SK-N-SH treated with all-trans-retinoic acid at 6 μM for 48 hours (cell line): ENCODE results near the gene MMP15.
"Not testable (repeated sequence)": the region's sequence is repeated elsewhere in the genome, so short reads cannot be mapped to it uniquely, and the experiment has no call there.

Experiments used
- ATAC-seq: fragments of 200-7000 bp; cut with Tn5 transposase; 3 replicates; pipeline ENCODE4 v1.9.1; 2020; ENCODE audit warnings: mild to moderate bottlenecking, moderate library complexity
- ARNTL ChIP-seq: fragments of 450-650 bp; formaldehyde crosslinking; IDR thresholded peaks from 2 replicates; pipeline ENCODE4 v1.5.0; 2020; ENCODE audit warnings: low read depth, mild to moderate bottlenecking, moderate library complexity, borderline replicate concordance
- BACH2 ChIP-seq: fragments of 250-450 bp; sonication (Bioruptor Pico); IDR thresholded peaks from 2 replicates; pipeline ENCODE4 v1.9.0; 2021; ENCODE audit warnings: mild to moderate bottlenecking, borderline replicate concordance
- ESRRG ChIP-seq: fragments of 250-450 bp; sonication (Bioruptor Pico); IDR thresholded peaks from 2 replicates; pipeline ENCODE4 v1.6.1; 2021; ENCODE audit warnings: mild to moderate bottlenecking
- GLIS3 ChIP-seq: fragments of 250-450 bp; sonication (Bioruptor Pico); IDR thresholded peaks from 2 replicates; pipeline ENCODE4 v1.5.0; 2020; ENCODE audit warnings: mild to moderate bottlenecking, moderate library complexity
- ISL1 ChIP-seq: fragments of 250-450 bp; sonication (Bioruptor Pico); IDR thresholded peaks from 2 replicates; pipeline ENCODE4 v2.1.2; 2022; ENCODE audit warnings: mild to moderate bottlenecking, moderate library complexity
- OSR1 ChIP-seq: fragments of 250-450 bp; sonication (Bioruptor Pico); IDR thresholded peaks from 2 replicates; pipeline ENCODE4 v1.8.0; 2022; ENCODE audit warnings: moderate library complexity, mild to moderate bottlenecking, inconsistent platforms
- PPARA ChIP-seq: fragments of 250-450 bp; sonication (Bioruptor Pico); IDR thresholded peaks from 2 replicates; pipeline ENCODE4 v1.5.0; 2020; ENCODE audit warnings: mild to moderate bottlenecking, borderline replicate concordance
- RARB ChIP-seq: fragments of 250-450 bp; sonication (Bioruptor Pico); IDR thresholded peaks from 2 replicates; pipeline ENCODE4 v1.8.0; 2021; ENCODE audit warnings: mild to moderate bottlenecking, moderate library complexity
- SNAI2 ChIP-seq: fragments of 250-450 bp; sonication (Bioruptor Pico); IDR thresholded peaks from 2 replicates; pipeline ENCODE4 v1.5.0; 2020; ENCODE audit warnings: mild to moderate bottlenecking, moderate library complexity
- TCF4 ChIP-seq: fragments of 250-450 bp; sonication (Bioruptor Pico); IDR thresholded peaks from 2 replicates; pipeline ENCODE4 v1.8.0; 2021; ENCODE audit warnings: mild to moderate bottlenecking, moderate library complexity, borderline replicate concordance
- TOX ChIP-seq: fragments of 250-450 bp; sonication (Bioruptor Pico); IDR thresholded peaks from 2 replicates; pipeline ENCODE4 v1.8.0; 2021; ENCODE audit warnings: mild to moderate bottlenecking, moderate library complexity, borderline replicate concordance
- ZC3H10 ChIP-seq: fragments of 250-450 bp; sonication (Bioruptor Pico); IDR thresholded peaks from 2 replicates; pipeline ENCODE4 v1.5.1; 2021; ENCODE audit warnings: mild to moderate bottlenecking, moderate library complexity
- ZFP3 ChIP-seq: fragments of 250-450 bp; sonication (Bioruptor Pico); IDR thresholded peaks from 2 replicates; pipeline ENCODE4 v1.5.0; 2020; ENCODE audit warnings: mild to moderate bottlenecking, moderate library complexity
- ZNF565 ChIP-seq: fragments of 450-650 bp; formaldehyde crosslinking; conservative IDR thresholded peaks from 2 replicates; pipeline ENCODE4 v1.5.0; 2020; ENCODE audit warnings: low read depth, mild to moderate bottlenecking, moderate library complexity
- ZNF70 ChIP-seq: fragments of 450-650 bp; formaldehyde crosslinking; IDR thresholded peaks from 2 replicates; pipeline ENCODE4 v1.5.0; 2020; ENCODE audit warnings: mild to moderate bottlenecking, moderate library complexity
- TF ChIP-seq, protein P1 (sequence below): fragments of 250-450 bp; sonication (Bioruptor Pico); IDR thresholded peaks from 2 replicates; pipeline ENCODE4 v1.5.1; 2020; ENCODE audit warnings: low read depth, mild to moderate bottlenecking, moderate library complexity
- TF ChIP-seq, protein P2 (sequence below): fragments of 250-450 bp; sonication (Bioruptor Pico); IDR thresholded peaks from 2 replicates; pipeline ENCODE4 v1.8.0; 2020; ENCODE audit warnings: mild to moderate bottlenecking, moderate library complexity, borderline replicate concordance
- TF ChIP-seq, protein P3 (sequence below): fragments of 250-450 bp; sonication (Bioruptor Pico); IDR thresholded peaks from 2 replicates; pipeline ENCODE4 v1.5.1; 2021; ENCODE audit warnings: mild to moderate bottlenecking, moderate library complexity
- TF ChIP-seq, protein P4 (sequence below): fragments of 250-450 bp; sonication (Bioruptor Pico); IDR thresholded peaks from 2 replicates; pipeline ENCODE4 v1.5.0; 2020; ENCODE audit warnings: mild to moderate bottlenecking, moderate library complexity
- TF ChIP-seq, protein P5 (sequence below): fragments of 250-450 bp; sonication (Bioruptor Pico); IDR thresholded peaks from 2 replicates; pipeline ENCODE4 v1.8.0; 2021; ENCODE audit warnings: low read depth, mild to moderate bottlenecking, moderate library complexity, borderline replicate concordance

MMP15 gene

DNA sequence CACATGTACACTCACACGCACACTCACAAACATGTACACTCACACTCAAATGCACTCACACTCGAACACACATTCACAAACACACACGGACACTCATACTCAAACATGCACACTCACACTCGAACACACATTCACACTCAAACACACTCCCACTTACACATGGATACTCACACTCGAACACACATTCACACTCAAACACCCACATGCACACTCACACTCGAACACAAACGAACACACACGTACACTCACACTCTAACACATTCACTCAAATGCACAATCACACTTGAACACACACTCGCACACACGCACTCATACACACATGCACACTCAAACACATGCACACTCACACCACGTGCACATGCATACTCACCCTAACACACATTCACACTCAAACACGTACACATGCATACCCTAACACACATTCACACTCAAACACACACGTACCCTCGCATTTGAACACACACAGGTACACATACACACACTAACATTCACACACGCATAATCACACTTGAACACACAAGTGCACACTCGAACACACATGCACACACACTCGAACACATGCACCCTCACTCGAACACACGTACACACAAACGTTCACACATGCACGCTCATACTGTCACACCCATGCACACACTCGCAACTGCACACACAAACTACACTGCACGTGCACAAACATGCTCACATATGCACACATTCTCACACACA is 61.8 kb downstream of the MMP15 start:
- no peak for TF ChIP-seq TOX (CRISPR knock-in tag)
- TF ChIP-seq SNAI2 (CRISPR knock-in tag), result no peak
- TF ChIP-seq TCF4 (CRISPR knock-in tag), result no peak
- TF ChIP-seq ARNTL, result no peak
- TF ChIP-seq, protein P1, sequence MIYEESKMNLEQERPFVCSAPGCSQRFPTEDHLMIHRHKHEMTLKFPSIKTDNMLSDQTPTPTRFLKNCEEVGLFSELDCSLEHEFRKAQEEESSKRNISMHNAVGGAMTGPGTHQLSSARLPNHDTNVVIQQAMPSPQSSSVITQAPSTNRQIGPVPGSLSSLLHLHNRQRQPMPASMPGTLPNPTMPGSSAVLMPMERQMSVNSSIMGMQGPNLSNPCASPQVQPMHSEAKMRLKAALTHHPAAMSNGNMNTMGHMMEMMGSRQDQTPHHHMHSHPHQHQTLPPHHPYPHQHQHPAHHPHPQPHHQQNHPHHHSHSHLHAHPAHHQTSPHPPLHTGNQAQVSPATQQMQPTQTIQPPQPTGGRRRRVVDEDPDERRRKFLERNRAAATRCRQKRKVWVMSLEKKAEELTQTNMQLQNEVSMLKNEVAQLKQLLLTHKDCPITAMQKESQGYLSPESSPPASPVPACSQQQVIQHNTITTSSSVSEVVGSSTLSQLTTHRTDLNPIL (CRISPR knock-in tag), result no peak
- no peak for TF ChIP-seq ZNF565 (CRISPR knock-in tag)
- TF ChIP-seq, protein P2, sequence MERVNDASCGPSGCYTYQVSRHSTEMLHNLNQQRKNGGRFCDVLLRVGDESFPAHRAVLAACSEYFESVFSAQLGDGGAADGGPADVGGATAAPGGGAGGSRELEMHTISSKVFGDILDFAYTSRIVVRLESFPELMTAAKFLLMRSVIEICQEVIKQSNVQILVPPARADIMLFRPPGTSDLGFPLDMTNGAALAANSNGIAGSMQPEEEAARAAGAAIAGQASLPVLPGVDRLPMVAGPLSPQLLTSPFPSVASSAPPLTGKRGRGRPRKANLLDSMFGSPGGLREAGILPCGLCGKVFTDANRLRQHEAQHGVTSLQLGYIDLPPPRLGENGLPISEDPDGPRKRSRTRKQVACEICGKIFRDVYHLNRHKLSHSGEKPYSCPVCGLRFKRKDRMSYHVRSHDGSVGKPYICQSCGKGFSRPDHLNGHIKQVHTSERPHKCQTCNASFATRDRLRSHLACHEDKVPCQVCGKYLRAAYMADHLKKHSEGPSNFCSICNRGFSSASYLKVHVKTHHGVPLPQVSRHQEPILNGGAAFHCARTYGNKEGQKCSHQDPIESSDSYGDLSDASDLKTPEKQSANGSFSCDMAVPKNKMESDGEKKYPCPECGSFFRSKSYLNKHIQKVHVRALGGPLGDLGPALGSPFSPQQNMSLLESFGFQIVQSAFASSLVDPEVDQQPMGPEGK (CRISPR knock-in tag), result no peak
- no peak for TF ChIP-seq ZFP3
- TF ChIP-seq RARB, result no peak
- no peak for TF ChIP-seq BACH2 (CRISPR knock-in tag)
- TF ChIP-seq OSR1, result no peak
- TF ChIP-seq, protein P3, sequence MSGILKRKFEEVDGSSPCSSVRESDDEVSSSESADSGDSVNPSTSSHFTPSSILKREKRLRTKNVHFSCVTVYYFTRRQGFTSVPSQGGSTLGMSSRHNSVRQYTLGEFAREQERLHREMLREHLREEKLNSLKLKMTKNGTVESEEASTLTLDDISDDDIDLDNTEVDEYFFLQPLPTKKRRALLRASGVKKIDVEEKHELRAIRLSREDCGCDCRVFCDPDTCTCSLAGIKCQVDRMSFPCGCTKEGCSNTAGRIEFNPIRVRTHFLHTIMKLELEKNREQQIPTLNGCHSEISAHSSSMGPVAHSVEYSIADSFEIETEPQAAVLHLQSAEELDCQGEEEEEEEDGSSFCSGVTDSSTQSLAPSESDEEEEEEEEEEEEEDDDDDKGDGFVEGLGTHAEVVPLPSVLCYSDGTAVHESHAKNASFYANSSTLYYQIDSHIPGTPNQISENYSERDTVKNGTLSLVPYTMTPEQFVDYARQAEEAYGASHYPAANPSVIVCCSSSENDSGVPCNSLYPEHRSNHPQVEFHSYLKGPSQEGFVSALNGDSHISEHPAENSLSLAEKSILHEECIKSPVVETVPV, result no peak
- TF ChIP-seq GLIS3 (CRISPR knock-in tag), result no peak
- TF ChIP-seq ZNF70 (CRISPR knock-in tag), result no peak
- TF ChIP-seq, protein P4, sequence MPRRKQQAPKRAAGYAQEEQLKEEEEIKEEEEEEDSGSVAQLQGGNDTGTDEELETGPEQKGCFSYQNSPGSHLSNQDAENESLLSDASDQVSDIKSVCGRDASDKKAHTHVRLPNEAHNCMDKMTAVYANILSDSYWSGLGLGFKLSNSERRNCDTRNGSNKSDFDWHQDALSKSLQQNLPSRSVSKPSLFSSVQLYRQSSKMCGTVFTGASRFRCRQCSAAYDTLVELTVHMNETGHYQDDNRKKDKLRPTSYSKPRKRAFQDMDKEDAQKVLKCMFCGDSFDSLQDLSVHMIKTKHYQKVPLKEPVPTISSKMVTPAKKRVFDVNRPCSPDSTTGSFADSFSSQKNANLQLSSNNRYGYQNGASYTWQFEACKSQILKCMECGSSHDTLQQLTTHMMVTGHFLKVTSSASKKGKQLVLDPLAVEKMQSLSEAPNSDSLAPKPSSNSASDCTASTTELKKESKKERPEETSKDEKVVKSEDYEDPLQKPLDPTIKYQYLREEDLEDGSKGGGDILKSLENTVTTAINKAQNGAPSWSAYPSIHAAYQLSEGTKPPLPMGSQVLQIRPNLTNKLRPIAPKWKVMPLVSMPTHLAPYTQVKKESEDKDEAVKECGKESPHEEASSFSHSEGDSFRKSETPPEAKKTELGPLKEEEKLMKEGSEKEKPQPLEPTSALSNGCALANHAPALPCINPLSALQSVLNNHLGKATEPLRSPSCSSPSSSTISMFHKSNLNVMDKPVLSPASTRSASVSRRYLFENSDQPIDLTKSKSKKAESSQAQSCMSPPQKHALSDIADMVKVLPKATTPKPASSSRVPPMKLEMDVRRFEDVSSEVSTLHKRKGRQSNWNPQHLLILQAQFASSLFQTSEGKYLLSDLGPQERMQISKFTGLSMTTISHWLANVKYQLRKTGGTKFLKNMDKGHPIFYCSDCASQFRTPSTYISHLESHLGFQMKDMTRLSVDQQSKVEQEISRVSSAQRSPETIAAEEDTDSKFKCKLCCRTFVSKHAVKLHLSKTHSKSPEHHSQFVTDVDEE (CRISPR knock-in tag), result no peak
- no peak for TF ChIP-seq PPARA (CRISPR knock-in tag)
- TF ChIP-seq ISL1 (CRISPR knock-in tag), result no peak
- ATAC-seq, result no peak

DNA sequence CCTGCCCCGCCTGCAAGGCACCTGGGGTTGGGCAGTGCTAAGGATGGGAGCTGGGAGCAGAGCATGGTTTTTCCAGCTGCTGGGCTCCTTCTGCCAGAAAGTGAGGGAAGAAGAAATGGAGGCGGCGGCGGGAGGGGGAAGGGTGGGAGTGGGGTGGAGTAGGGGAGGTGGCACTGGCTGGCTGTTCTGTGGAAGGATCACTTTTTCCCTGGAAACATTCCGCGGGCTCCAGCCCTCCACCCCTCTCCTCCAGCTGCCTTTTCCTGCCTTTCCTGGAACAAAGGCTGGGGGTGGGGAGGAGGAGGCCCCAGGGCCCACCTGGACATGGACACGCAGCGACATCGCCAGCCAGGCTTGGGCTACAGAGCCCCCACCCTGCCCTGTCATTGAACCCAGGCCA is 62.5 kb downstream of the MMP15 start:
- no peak for ATAC-seq
- no peak for TF ChIP-seq OSR1
- TF ChIP-seq RARB, result no peak
- TF ChIP-seq, protein P4 (CRISPR knock-in tag), result no peak

DNA sequence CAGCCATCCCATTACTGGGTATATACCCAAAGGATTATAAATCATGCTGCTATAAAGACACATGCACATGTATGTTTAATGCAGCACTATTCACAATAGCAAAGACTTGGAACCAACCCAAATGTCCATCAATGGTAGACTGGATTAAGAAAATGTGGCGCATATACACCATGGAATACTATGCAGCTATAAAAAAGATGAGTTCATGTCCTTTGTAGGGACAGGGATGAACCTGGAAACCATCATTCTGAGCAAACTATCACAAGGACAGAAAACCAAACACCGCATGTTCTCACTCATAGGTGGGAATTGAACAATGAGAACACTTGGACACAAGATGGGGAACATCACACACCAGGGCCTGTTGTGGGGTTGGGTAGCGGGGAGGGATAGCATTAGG is 64.8 kb downstream of the MMP15 start:
- not testable (repeated sequence) for ATAC-seq

DNA sequence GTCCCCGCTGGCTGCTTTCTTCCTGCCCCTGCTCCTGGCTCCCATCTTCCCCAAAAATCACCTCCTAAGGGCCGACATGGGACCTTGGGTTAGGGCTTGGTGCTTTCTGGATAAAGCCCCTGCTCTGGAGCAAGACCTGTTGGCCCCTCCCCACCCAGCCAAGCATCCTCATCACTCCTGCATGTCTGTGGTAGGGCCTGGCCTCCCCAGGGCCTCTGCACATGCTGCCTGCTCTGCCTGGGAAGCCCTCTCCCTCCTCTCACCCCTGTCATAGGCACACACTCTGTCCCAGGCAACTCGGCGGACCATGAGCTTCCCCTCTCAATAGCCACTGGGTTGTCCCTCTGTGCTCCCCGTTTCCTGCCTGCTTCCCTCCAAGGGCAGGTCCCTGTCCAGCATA is 68.5 kb downstream of the MMP15 start:
- ATAC-seq, result no peak
- TF ChIP-seq TCF4 (CRISPR knock-in tag) (no peak), RARB (no peak), TOX (CRISPR knock-in tag) (no peak), ISL1 (CRISPR knock-in tag) (no peak), BACH2 (CRISPR knock-in tag) (no peak), ZC3H10 (no peak), SNAI2 (CRISPR knock-in tag) (no peak), ZNF70 (CRISPR knock-in tag) (no peak), ESRRG (CRISPR knock-in tag) (no peak), OSR1 (no peak)
- TF ChIP-seq, protein P3, result no peak
- TF ChIP-seq, protein P1 (CRISPR knock-in tag), result no peak
- TF ChIP-seq, protein P5, sequence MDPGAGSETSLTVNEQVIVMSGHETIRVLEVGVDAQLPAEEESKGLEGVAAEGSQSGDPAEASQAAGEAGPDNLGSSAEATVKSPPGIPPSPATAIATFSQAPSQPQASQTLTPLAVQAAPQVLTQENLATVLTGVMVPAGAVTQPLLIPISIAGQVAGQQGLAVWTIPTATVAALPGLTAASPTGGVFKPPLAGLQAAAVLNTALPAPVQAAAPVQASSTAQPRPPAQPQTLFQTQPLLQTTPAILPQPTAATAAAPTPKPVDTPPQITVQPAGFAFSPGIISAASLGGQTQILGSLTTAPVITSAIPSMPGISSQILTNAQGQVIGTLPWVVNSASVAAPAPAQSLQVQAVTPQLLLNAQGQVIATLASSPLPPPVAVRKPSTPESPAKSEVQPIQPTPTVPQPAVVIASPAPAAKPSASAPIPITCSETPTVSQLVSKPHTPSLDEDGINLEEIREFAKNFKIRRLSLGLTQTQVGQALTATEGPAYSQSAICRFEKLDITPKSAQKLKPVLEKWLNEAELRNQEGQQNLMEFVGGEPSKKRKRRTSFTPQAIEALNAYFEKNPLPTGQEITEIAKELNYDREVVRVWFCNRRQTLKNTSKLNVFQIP (CRISPR knock-in tag), result no peak
